ENCODE measurements around the gene WDR5. TPM values are rescaled to one million over a fixed set of nuclear protein-coding genes. Genes with fewer than 3 reads are reported as not detected.
"Not testable (repeated sequence)": the region's sequence is repeated elsewhere in the genome, so short reads cannot be mapped to it uniquely, and the experiment has no call there.

Gene WDR5
- total RNA-seq, 3 donors from 2014 or later = 16.0 to 17.7 (median 17.4) TPM

DNA sequence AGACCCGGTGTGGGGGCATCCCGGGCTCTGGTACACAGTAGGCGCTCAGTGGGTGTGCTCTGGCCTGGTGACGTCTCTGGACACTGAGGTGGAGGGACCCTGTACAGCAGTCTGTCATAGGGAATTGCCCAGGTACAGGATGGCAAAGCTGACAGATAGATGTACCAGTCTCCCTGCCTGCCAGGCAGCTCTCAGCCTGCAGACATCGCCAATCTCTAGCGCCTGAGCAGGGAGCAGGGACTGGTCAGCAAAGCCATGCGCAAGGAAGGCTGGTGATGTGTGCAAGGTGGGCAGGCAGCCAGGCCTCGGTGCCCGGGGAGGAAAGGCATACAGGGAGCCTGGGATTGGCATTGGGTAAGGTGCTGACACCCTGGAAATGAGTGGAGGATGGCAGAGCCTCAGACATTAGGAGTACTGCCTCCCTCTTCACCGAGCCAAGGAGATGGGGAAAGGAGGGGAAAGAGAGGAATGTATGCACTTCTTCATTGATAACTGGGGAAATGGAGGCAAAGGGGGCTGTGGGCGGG lies 34.2 kb upstream of the WDR5 start:
- no peak overlapping the region for H3K4me3 ChIP-seq
- intact Hi-C loops (cut with DNase I; ENCODE audit: low total_unique reads) = no loop called here
- no peaks in the 10 kb centered on the region for H3K9me3 ChIP-seq
- TF ChIP-seq, protein P1, sequence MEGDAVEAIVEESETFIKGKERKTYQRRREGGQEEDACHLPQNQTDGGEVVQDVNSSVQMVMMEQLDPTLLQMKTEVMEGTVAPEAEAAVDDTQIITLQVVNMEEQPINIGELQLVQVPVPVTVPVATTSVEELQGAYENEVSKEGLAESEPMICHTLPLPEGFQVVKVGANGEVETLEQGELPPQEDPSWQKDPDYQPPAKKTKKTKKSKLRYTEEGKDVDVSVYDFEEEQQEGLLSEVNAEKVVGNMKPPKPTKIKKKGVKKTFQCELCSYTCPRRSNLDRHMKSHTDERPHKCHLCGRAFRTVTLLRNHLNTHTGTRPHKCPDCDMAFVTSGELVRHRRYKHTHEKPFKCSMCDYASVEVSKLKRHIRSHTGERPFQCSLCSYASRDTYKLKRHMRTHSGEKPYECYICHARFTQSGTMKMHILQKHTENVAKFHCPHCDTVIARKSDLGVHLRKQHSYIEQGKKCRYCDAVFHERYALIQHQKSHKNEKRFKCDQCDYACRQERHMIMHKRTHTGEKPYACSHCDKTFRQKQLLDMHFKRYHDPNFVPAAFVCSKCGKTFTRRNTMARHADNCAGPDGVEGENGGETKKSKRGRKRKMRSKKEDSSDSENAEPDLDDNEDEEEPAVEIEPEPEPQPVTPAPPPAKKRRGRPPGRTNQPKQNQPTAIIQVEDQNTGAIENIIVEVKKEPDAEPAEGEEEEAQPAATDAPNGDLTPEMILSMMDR (IDR thresholded peaks at IDR 0.05) = no peak
- TF ChIP-seq POLR2AphosphoS5 (IDR thresholded peaks at IDR 0.05) (no peak), POLR2A (IDR thresholded peaks at IDR 0.05) (no peak)
- no peaks in the 10 kb centered on the region for H3K27me3 ChIP-seq
- H3K36me3 ChIP-seq = no peaks in the 10 kb centered on the region
- no peak for DNase-seq (ENCODE audit: low spot score in 2 of 2)
- H3K27ac ChIP-seq = no peak overlapping the region
- H3K4me1 ChIP-seq = no peaks in the 10 kb centered on the region

GRCh38 chr9:134103391-134103998 lies 32.4 kb upstream of the WDR5 start:
- H3K27me3 ChIP-seq = no peaks in the 10 kb centered on the region

GRCh38 chr9:134111064-134111463 lies 24.8 kb upstream of the WDR5 start:
- Histone ChIP-seq H3K27me3 (no peaks in the 10 kb centered on the region), H3K4me3 (no peak overlapping the region), H3K4me1 (no peaks in the 10 kb centered on the region), H3K9me3 (no peaks in the 10 kb centered on the region), H3K27ac (no peak overlapping the region), H3K36me3 (no peaks in the 10 kb centered on the region)
- no peak for DNase-seq (ENCODE audit: low spot score in 2 of 2)
- TF ChIP-seq POLR2A (IDR thresholded peaks at IDR 0.05) (no peak), POLR2AphosphoS5 (IDR thresholded peaks at IDR 0.05) (no peak)
- TF ChIP-seq, protein P1 (IDR thresholded peaks at IDR 0.05) = no peak
- intact Hi-C loops (cut with DNase I; ENCODE audit: low total_unique reads) = no loop called here

More at GRCh38 chr9:134103391-134103998, 32.4 kb upstream of the WDR5 start:
- Histone ChIP-seq H3K9me3 (no peaks in the 10 kb centered on the region), H3K4me1 (no peaks in the 10 kb centered on the region), H3K27ac (no peak overlapping the region), H3K4me3 (no peak overlapping the region), H3K36me3 (no peaks in the 10 kb centered on the region)
- intact Hi-C loops (cut with DNase I; ENCODE audit: low total_unique reads) = no loop called here
- no peak for TF ChIP-seq POLR2A (IDR thresholded peaks at IDR 0.05)
- TF ChIP-seq, protein P1 (IDR thresholded peaks at IDR 0.05) = no peak
- no peak for TF ChIP-seq POLR2AphosphoS5 (IDR thresholded peaks at IDR 0.05)
- no peak for DNase-seq (ENCODE audit: low spot score in 2 of 2)

DNA sequence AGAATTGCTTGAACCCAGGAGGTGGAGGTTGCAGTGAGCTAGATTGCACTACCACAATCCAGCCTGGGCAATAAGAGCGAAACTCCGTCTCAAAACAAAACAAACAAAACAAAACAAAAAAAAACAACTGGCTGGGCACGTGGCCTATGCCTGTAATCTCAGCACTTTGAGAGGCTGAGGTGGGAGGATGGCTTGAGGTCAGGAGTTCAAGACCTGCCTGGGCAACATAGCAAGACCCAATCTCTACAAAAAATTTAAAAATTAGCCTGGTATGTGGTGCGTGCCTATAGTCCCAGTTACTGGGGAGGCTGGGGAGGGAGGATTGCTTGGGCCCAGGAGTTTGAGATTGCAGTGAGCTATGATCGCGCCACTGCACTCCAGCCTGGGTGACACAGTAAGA lies 23.3 kb upstream of the WDR5 start:
- Histone ChIP-seq H3K9me3 (no peaks in the 10 kb centered on the region), H3K4me3 (no peak overlapping the region), H3K27ac (no peak overlapping the region), H3K4me1 (no peaks in the 10 kb centered on the region), H3K27me3 (no peaks in the 10 kb centered on the region), H3K36me3 (no peaks in the 10 kb centered on the region)
- TF ChIP-seq POLR2AphosphoS5 (IDR thresholded peaks at IDR 0.05) (no peak), POLR2A (IDR thresholded peaks at IDR 0.05) (no peak)
- TF ChIP-seq, protein P1 (IDR thresholded peaks at IDR 0.05) = no peak
- intact Hi-C loops (cut with DNase I; ENCODE audit: low total_unique reads) = no loop called here
- no peak for DNase-seq (ENCODE audit: low spot score in 2 of 2)

DNA sequence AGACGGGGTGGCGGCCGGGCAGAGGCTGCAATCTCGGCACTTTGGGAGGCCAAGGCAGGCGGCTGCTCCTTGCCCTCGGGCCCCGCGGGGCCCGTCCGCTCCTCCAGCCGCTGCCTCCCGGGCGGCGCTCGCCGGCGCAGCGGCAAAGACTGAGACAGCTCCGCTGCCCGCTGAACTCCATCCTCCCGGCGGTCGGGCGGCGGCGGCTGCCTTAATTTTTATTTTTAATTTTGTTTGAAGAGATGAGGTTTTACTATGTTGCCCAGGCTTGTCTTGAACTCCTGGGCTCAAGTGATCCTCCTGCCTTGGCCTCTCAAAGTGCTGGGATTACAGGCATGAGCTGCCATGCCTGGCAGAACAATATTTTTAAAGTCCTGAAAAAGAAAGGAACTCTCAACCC lies 16.9 kb upstream of the WDR5 start:
- intact Hi-C loops (cut with DNase I; ENCODE audit: low total_unique reads) = not testable (repeated sequence)

More for the DNA sequence above, 16.9 kb upstream of the WDR5 start:
- not testable (repeated sequence) for H3K27ac ChIP-seq; DNase-seq (ENCODE audit: low spot score in 2 of 2); H3K36me3 ChIP-seq; H3K4me3 ChIP-seq; H3K4me1 ChIP-seq; H3K9me3 ChIP-seq; H3K27me3 ChIP-seq

Data from breast epithelium (tissue), 4 donors.